ENCODE results near the gene SLC52A3. TPM values are rescaled to one million over a fixed set of nuclear protein-coding genes. Genes with fewer than 3 reads are reported as not detected.

Gene SLC52A3
- total and polyA plus RNA-seq, 12 donors: 1.5 to 5.7 (median 2.7) TPM

GRCh38 chr20:792248-792647, 23.9 kb upstream of the SLC52A3 start:
- intact Hi-C loops (cut with DNase I): no loop called here
- no peak for TF ChIP-seq CTCF (IDR thresholded peaks at IDR 0.05)
- WGBS, 2 donors: 90 to 97% methylated on average over 18 of the region's 18 CpGs
- Histone ChIP-seq H3K27me3 (peaks cover 0 to 6% (median 0%) of the 10 kb centered on the region in 7 donors), H3K36me3 (no peaks in the 10 kb centered on the region), H3K4me1 (no peaks in the 10 kb centered on the region), H3K27ac (no peak overlapping the region), H3K4me3 (no peak overlapping the region), H3K9me3 (peaks cover 0 to 14% (median 3%) of the 10 kb centered on the region in 11 donors)
- DNase-seq (no peak), ATAC-seq (no peak)

- ATAC-seq (no peak), DNase-seq (no peak)
- no peak overlapping the region for H3K27ac ChIP-seq
- peaks cover 0 to 14% (median 0%) of the 10 kb centered on the region in 7 donors for H3K27me3 ChIP-seq
- WGBS, 2 donors: 46 to 60% methylated on average over 2 of the region's 2 CpGs
- no peaks in the 10 kb centered on the region for H3K4me1 ChIP-seq
- intact Hi-C loops (cut with DNase I): no loop called here
- TF ChIP-seq CTCF (IDR thresholded peaks at IDR 0.05): no peak
- H3K4me3 ChIP-seq: no peak overlapping the region
- peaks cover 0 to 14% (median 3%) of the 10 kb centered on the region in 11 donors for H3K9me3 ChIP-seq
- no peaks in the 10 kb centered on the region for H3K36me3 ChIP-seq
Measured at GRCh38 chr20:791056-791455, 22.8 kb upstream of the SLC52A3 start.

GRCh38 chr20:787825-788224, 19.5 kb upstream of the SLC52A3 start:
- Histone ChIP-seq H3K9me3 (peaks cover 0 to 27% (median 4%) of the 10 kb centered on the region in 11 donors), H3K4me1 (no peaks in the 10 kb centered on the region), H3K27ac (no peak overlapping the region), H3K27me3 (peaks cover 0 to 14% (median 0%) of the 10 kb centered on the region in 7 donors), H3K4me3 (no peak overlapping the region), H3K36me3 (no peaks in the 10 kb centered on the region)
- 35 to 37% methylated on average over 1 of the region's 1 CpG for WGBS, 2 donors
- DNase-seq (no peak), ATAC-seq (no peak)
- intact Hi-C loops (cut with DNase I): no loop called here
- no peak for TF ChIP-seq CTCF (IDR thresholded peaks at IDR 0.05)

- ATAC-seq: no peak
- Histone ChIP-seq H3K4me3 (no peak overlapping the region), H3K4me1 (peaks cover 0 to 8% (median 0%) of the 10 kb centered on the region in 9 donors), H3K27me3 (peaks cover 0 to 4% (median 0%) of the 10 kb centered on the region in 7 donors), H3K27ac (no peak overlapping the region), H3K9me3 (peaks cover 0 to 11% (median 0%) of the 10 kb centered on the region in 11 donors), H3K36me3 (no peaks in the 10 kb centered on the region)
- intact Hi-C loops (cut with DNase I): no loop called here
- TF ChIP-seq CTCF (IDR thresholded peaks at IDR 0.05): no peak
- DNase-seq: no peak
- 57 to 59% methylated on average over 3 of the region's 3 CpGs for whole genome bisulfite sequencing, 2 donors
Measured at GRCh38 chr20:779771-780170, 11.5 kb upstream of the SLC52A3 start.

All from heart right ventricle (tissue), 16 donors.